ENCODE measurements around the gene SCPEP1. TPM values are rescaled to one million over a fixed set of nuclear protein-coding genes. Genes with fewer than 3 reads are reported as not detected.
A peak's percentile ranks its signal among the peaks of the same experiment; 100 is the strongest.

The SCPEP1 gene
- total RNA-seq, 1 experiment from 2014 or later = 29.6 TPM

GRCh38 chr17:56976941-56977608 lies 856 bp upstream of the SCPEP1 start:
- Histone ChIP-seq H3K56ac (ENCODE audit: insufficient read length, low read depth, low read length) (no peak overlapping the region), H4K8ac (replicated peaks; ENCODE audit: insufficient read length, low read depth, low read length) (no peak overlapping the region), H2BK5ac (ENCODE audit: insufficient read length, low read length) (no peak overlapping the region), H2AK5ac (ENCODE audit: insufficient read length, low read length) (no peak overlapping the region), H3K14ac (ENCODE audit: insufficient read depth, low read length) (no peak overlapping the region), H3K79me1 (ENCODE audit: insufficient read depth, low read depth, low read length, poor library complexity, severe bottlenecking) (no peaks in the 10 kb centered on the region), H2AFZ (ENCODE audit: low read length) (no peak overlapping the region), H3K4me1 (ENCODE audit: insufficient read depth, low read length) (peaks cover 4% of the 10 kb centered on the region; the same call in 1 of the 2 replicates), H3K23ac (ENCODE audit: insufficient read length, low read depth, low read length) (no peak overlapping the region), H2BK120ac (ENCODE audit: low read depth, low read length, poor library complexity, severe bottlenecking) (no peak overlapping the region), H3K27ac (ENCODE audit: insufficient read length, low read depth, low read length) (no peak overlapping the region), H3K23me2 (ENCODE audit: insufficient read length, low read depth, low read length, poor library complexity, severe bottlenecking) (peaks cover 15% of the 10 kb centered on the region), H3K9ac (ENCODE audit: extremely low read depth, insufficient read length, low read length) (no peak overlapping the region), H4K91ac (ENCODE audit: insufficient read length, low read depth, low read length) (no peak overlapping the region), H3K4ac (ENCODE audit: low read depth, low read length) (no peak overlapping the region), H3T11ph (ENCODE audit: low read length) (no peak overlapping the region), H3K4me2 (ENCODE audit: insufficient read depth, insufficient read length, low read length) (peak overlapping the region; percentile 57), H3K27me3 (ENCODE audit: insufficient read depth, low read length) (no peaks in the 10 kb centered on the region), H4K5ac (ENCODE audit: insufficient read length, low read depth, low read length) (no peak overlapping the region), H3K79me2 (ENCODE audit: insufficient read depth, low read length) (no peaks in the 10 kb centered on the region), H3K9me3 (ENCODE audit: control insufficient read depth, low read depth, low read length) (no peaks in the 10 kb centered on the region), H4K20me1 (ENCODE audit: control insufficient read depth, insufficient read depth, insufficient read length) (no peaks in the 10 kb centered on the region), H3K18ac (ENCODE audit: insufficient read length, low read depth, low read length) (no peak overlapping the region), H2BK12ac (ENCODE audit: insufficient read length, low read depth, low read length) (no peak overlapping the region), H2BK15ac (ENCODE audit: low read depth, low read length) (no peak overlapping the region), H2BK20ac (ENCODE audit: low read depth, low read length, poor library complexity, severe bottlenecking) (no peak overlapping the region)
- WGBS (ENCODE audit: extremely low coverage, insufficient read length, low lambda C conversion rate) = no CpG with 5 or more reads among the region's 11 CpGs
- Mint-ChIP-seq H3K4me1 (peaks cover 44 to 49% of the 10 kb centered on the region in 2 experiments), H3K9me3 (peaks cover 7 to 10% of the 10 kb centered on the region in 2 experiments), H3K4me3 (peak overlapping the region; percentile 49 to 70), H3K27ac (peak overlapping the region in 1 of 3 experiments; percentile 54; a peak in 2 of 7 replicates), H3K36me3 (ENCODE audit: insufficient read depth in 1 of 3, low read depth in 3 of 3) (peaks cover 0 to 10% (median 4%) of the 10 kb centered on the region in 3 experiments; a peak in 4 of 7 replicates), H3K27me3 (ENCODE audit: low read depth) (0 out of 2 replicates have a peak, but pooled peaks cover 3% of the 10 kb centered on the region)
- no peak for DNase-seq
- no peak for TF ChIP-seq CTCF (conservative IDR thresholded peaks at IDR 0.05)
